Activated CD4-positive, alpha-beta memory T cell treated with anti-CD3 and anti-CD28 coated beads for 36 hours (primary cell): ENCODE results near the gene BTF3L4. TPM values are rescaled to one million over a fixed set of nuclear protein-coding genes. Genes with fewer than 3 reads are reported as not detected.
"Not testable (repeated sequence)": the region's sequence is repeated elsewhere in the genome, so short reads cannot be mapped to it uniquely, and the experiment has no call there.

Experiments
- CTCF ChIA-PET: fragments of 350-600 bp; sonication (Branson Sonifier 250); formaldehyde crosslinking; loops from one replicate; lab custom pipeline; 2021; ENCODE audit warnings: antibody characterized with exemption, inconsistent platforms; lab: Charles Lee
- POLR2A ChIA-PET: fragments of 350-600 bp; sonication (Branson Sonifier 250); formaldehyde crosslinking; loops from one replicate; lab custom pipeline; 2021; ENCODE audit warnings: antibody characterized with exemption; lab: Charles Lee
- DNase-seq: peaks from one replicate; pipeline ENCODE4 v3.0.0-alpha.2; 2020
- H3K27ac Mint-ChIP-seq: one replicate; pipeline ENCODE4 v1.8.0; 2021; ENCODE audit warnings: mixed read lengths
- H3K27me3 Mint-ChIP-seq: one replicate; pipeline ENCODE4 v1.8.0; 2021; ENCODE audit warnings: mixed read lengths
- H3K36me3 Mint-ChIP-seq: one replicate; pipeline ENCODE4 v1.8.0; 2021; ENCODE audit warnings: mixed read lengths
- H3K4me1 Mint-ChIP-seq: one replicate; pipeline ENCODE4 v1.8.0; 2021; ENCODE audit warnings: low read depth, mixed read lengths
- H3K4me3 Mint-ChIP-seq: one replicate; pipeline ENCODE4 v1.8.0; 2021; ENCODE audit warnings: mild to moderate bottlenecking, mixed read lengths
- H3K9me3 Mint-ChIP-seq: one replicate; pipeline ENCODE4 v1.8.0; 2021; ENCODE audit warnings: mixed read lengths
- intact Hi-C: fragments of 100-400 bp; cut with micrococcal nuclease; formaldehyde crosslinking; loops from one replicate; pipeline ENCODE4 v1.15.1; 2023
- total RNA-seq, 2 experiments: library from RNA; stranded (reverse); gene quantifications; one replicate each; pipeline ENCODE4 v1.2.3, GENCODE V29; 2021

BTF3L4 gene
- total RNA-seq, 2 experiments from 2014 or later = 32.5 to 35.2 TPM

DNA sequence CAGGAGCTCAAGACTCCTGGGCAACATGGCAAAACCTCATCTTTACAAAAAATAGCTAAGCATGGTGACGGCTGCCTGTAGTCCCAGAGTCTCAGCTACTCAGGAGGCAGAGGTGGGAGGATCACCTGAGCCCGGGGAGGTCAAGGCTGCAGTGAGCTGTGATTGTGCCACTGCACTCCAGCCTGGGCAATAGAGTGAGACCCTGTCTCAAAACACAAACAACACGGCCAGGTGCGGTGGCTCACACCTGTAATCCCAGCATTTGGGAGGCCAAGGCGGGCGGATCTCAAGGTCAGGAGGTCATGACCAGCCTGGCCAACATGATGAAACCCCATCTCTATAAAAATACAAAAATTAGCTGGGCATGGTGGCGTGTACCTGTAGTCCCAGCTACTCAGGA lies 38.2 kb downstream of the BTF3L4 start:
- CTCF ChIA-PET, H3K4me3 Mint-ChIP-seq, intact Hi-C loops, H3K27ac Mint-ChIP-seq, POLR2A ChIA-PET, H3K27me3 Mint-ChIP-seq, H3K4me1 Mint-ChIP-seq, DNase-seq, H3K9me3 Mint-ChIP-seq: not testable (repeated sequence)
- H3K36me3 Mint-ChIP-seq = peaks cover 15% of the 10 kb centered on the region

DNA sequence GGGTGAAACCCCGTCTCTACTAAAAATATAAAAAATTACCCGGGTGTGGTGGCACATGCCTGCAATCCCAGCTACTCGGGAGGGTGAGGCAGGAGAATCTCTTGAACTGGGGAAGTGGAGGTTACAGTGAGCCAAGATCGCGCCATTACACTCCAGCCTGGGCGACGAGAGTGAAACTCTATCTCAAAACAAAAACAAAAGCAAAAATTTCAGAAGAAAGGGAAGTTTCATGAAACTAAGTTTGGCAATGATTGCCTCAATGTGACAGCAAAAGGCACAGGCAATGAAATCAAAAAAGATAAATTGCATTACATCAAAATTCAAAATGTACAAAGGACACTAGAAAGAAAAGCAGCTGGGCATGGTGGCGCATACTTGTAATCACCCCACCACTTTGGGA lies 40.1 kb downstream of the BTF3L4 start:
- no peak for DNase-seq
- POLR2A ChIA-PET = no interaction called here
- H3K4me1 Mint-ChIP-seq = no peaks in the 10 kb centered on the region
- no peaks in the 10 kb centered on the region for H3K27me3 Mint-ChIP-seq
- CTCF ChIA-PET = no interaction called here
- no peaks in the 10 kb centered on the region for H3K9me3 Mint-ChIP-seq
- no peak overlapping the region for H3K27ac Mint-ChIP-seq
- peaks cover 5% of the 10 kb centered on the region for H3K36me3 Mint-ChIP-seq
- intact Hi-C loops = no loop called here
- H3K4me3 Mint-ChIP-seq = no peak overlapping the region

DNA sequence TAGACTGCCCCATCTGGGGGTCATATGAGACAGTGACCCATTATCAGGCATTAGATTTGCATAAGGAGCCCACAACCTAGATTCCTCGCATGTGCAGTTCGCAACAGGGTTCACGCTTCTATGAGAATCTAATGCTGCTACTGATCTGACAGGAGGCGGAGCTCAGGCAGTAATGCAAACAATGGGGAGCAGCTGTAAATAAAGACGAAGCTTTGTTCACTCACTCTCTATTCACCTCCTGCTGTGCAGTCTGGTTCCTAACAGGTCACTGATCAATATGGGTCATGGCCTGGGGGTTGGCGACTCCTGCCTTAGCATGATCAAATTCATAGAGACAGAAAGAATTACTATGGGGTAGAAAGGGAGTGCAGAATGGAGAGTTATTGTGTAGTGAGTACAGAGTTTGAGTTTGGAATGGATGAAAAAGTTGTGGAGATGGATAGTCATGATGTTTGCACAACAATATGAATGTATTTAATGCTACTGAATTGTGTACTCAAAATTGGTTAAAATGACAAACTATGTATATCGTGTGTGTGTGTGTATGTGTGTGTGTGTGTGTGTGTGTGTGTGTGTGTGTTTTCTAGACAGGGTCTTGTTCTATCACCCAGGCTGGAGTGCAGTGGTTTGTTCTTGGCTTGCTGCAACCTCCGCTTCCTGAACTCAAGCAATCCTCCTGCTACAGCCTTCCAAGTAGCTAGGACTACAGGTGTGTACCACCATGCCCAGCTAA lies 42.2 kb downstream of the BTF3L4 start:
- H3K27me3 Mint-ChIP-seq = no peaks in the 10 kb centered on the region

DNA sequence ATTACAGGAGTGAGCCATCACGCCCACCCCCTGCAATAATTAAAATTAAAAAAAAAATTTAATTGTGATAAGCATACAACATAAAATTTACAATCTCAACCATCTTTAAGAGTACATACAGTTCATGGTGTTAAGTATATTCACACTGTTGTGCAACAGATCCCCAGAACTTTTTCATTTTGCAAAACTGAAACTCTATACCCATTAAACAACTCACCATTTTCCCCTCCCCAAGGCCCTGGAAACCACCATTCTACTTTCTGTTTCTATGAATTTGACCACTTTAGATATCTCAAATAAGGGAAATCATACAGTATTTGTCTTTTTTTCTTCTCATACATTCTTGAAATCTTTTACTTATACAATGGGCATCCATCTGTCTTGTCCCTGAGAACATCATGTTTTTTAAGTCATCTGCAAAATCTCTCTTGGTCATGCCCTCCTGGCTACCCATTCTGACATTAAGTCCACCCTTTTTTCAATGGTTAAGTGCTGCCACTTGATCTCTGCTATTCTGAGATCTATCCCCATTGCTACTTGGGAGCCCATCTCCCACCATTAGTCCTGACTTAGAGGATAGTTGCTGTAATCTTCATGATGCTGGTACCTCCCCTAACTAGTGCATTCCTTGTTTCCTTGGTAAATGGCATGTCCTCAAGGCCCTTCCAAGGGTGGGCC lies 46.4 kb downstream of the BTF3L4 start:
- ChIA-PET CTCF (no interaction called here), POLR2A (no interaction called here)
- intact Hi-C loops = no loop called here
- H3K4me3 Mint-ChIP-seq = no peak overlapping the region
- H3K9me3 Mint-ChIP-seq = no peaks in the 10 kb centered on the region
- DNase-seq = no peak
- H3K27me3 Mint-ChIP-seq = no peaks in the 10 kb centered on the region
- H3K4me1 Mint-ChIP-seq = peaks cover 6% of the 10 kb centered on the region
- H3K27ac Mint-ChIP-seq = no peak overlapping the region
- H3K36me3 Mint-ChIP-seq = no peaks in the 10 kb centered on the region

More for the DNA sequence above, 42.2 kb downstream of the BTF3L4 start:
- ChIA-PET CTCF (no interaction called here), POLR2A (no interaction called here)
- H3K4me1 Mint-ChIP-seq = peaks cover 6% of the 10 kb centered on the region
- intact Hi-C loops = no loop called here
- H3K36me3 Mint-ChIP-seq = peaks cover 1% of the 10 kb centered on the region
- no peak for DNase-seq
- H3K27ac Mint-ChIP-seq = no peak overlapping the region
- H3K9me3 Mint-ChIP-seq = no peaks in the 10 kb centered on the region
- H3K4me3 Mint-ChIP-seq = no peak overlapping the region

DNA sequence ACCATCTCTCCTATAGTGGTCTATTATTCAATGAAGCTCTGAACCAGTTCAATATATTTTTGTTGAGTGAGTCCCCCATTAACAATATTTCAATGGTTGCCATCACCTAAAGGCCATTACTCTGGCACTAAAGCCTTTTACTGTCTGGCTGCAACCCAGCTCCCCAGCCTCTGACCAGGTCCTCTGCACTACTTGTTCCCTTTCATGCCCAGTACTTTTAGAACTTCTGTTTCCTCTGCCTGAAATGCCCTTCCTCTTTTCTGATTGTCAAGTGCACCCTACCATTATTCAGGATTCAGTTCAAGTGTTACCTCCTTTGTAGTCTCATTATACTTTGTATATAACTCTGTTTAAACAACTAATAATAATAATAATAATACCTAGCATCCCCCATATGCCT lies 55.4 kb downstream of the BTF3L4 start:
- H3K27ac Mint-ChIP-seq = no peak overlapping the region
- no peak for DNase-seq
- no peaks in the 10 kb centered on the region for H3K4me1 Mint-ChIP-seq
- intact Hi-C loops = no loop called here
- H3K4me3 Mint-ChIP-seq = no peak overlapping the region
- H3K36me3 Mint-ChIP-seq = no peaks in the 10 kb centered on the region
- POLR2A ChIA-PET = no interaction called here
- H3K9me3 Mint-ChIP-seq = no peaks in the 10 kb centered on the region
- CTCF ChIA-PET = interaction anchor here (0.8 kb wide), 1 partner anchor 257 kb away, joined by 3 read pairs; no protein-coding TSS in a partner anchor
- no peaks in the 10 kb centered on the region for H3K27me3 Mint-ChIP-seq

DNA sequence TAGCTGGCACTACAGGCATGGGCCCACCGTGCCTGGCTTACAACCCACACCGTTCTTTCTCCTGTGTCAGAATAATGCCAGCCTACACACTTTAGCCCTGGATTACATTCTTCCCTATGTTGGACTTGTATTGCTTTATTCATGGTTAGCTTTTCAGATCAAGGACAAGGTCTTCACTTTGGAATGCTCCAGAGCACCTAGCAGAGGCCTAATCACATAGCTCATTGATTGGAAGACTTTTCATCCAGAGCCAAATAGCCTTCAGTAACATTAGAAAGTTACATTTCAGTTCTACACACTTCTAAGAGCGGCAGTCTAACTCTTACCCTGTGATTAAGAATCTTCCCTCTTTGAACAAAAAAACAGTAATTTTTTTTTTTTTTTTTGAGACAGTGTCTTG lies 56.4 kb downstream of the BTF3L4 start:
- Mint-ChIP-seq H3K27ac (no peak overlapping the region), H3K4me1 (no peaks in the 10 kb centered on the region), H3K4me3 (no peak overlapping the region), H3K9me3 (no peaks in the 10 kb centered on the region), H3K36me3 (no peaks in the 10 kb centered on the region), H3K27me3 (no peaks in the 10 kb centered on the region)
- POLR2A ChIA-PET = no interaction called here
- DNase-seq = no peak
- CTCF ChIA-PET = interaction anchor here (1.0 kb wide), 1 partner anchor 206 kb away, joined by 3 read pairs; no protein-coding TSS in a partner anchor
- intact Hi-C loops = no loop called here

DNA sequence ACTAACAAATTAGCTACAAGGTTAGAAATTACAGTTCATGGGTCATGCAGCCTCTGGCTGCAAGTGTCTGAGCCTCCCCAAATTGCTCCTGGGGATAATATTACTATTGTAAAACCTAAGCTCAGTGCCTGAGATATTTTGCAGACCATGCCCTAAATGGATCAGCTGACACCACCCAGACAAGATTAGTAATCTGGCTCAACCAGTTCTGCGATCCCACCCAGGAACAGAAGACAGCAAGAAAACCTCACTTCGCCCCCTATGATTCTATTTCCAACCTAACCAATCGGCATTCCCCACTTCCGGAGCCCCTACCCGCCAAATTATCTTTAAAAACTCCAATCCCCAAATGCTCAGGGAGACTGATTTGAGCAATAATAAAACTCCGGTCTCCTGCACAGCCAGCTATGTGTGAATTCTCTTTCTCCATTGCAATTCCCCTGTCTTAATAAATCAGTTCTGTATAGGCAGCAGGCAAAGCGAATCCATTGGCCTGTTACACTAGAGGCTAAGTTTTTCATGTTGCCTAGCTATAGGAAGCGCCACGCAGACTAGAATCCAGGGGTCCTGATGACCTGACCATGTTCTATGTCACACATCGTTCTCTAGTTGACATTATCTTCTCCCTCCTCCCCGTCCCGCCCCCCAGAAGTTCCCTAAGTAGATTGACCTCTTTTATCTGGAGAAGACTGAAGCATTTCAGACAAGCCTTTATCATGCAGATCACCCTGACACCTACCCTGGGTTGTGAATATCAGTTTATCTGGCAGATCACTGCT lies 63.4 kb downstream of the BTF3L4 start:
- no peaks in the 10 kb centered on the region for H3K9me3 Mint-ChIP-seq

DNA sequence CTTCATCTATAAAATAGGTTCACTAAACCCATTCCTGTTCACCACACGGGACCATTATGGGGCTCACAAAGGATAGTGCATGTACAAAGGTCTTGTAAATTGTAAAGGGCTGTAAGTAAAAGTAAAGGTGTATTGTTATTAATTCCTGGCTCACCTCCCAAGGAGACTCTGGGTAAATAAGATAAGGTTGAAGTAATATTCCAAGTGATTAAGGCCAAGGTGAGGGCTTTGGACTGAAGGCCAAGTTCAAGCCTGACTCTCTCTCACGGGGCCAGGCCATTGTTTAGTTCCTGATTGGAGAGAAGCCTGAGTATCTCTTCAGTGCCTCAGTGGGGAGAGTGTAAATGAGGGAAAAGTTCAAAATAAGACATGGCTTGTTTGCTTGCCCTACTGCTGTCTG lies 66.3 kb downstream of the BTF3L4 start:
- H3K4me3 Mint-ChIP-seq = no peak overlapping the region
- H3K36me3 Mint-ChIP-seq = no peaks in the 10 kb centered on the region
- no peaks in the 10 kb centered on the region for H3K9me3 Mint-ChIP-seq
- POLR2A ChIA-PET = no interaction called here
- no peak for DNase-seq
- peaks cover 4% of the 10 kb centered on the region for H3K4me1 Mint-ChIP-seq
- CTCF ChIA-PET = no interaction called here
- intact Hi-C loops = no loop called here
- peaks cover 3% of the 10 kb centered on the region for H3K27me3 Mint-ChIP-seq
- H3K27ac Mint-ChIP-seq = no peak overlapping the region

More for the DNA sequence above, 63.4 kb downstream of the BTF3L4 start:
- intact Hi-C loops = no loop called here
- ChIA-PET POLR2A (no interaction called here), CTCF (no interaction called here)
- Mint-ChIP-seq H3K27me3 (no peaks in the 10 kb centered on the region), H3K36me3 (no peaks in the 10 kb centered on the region), H3K4me1 (no peaks in the 10 kb centered on the region), H3K27ac (no peak overlapping the region), H3K4me3 (no peak overlapping the region)
- DNase-seq = no peak

DNA sequence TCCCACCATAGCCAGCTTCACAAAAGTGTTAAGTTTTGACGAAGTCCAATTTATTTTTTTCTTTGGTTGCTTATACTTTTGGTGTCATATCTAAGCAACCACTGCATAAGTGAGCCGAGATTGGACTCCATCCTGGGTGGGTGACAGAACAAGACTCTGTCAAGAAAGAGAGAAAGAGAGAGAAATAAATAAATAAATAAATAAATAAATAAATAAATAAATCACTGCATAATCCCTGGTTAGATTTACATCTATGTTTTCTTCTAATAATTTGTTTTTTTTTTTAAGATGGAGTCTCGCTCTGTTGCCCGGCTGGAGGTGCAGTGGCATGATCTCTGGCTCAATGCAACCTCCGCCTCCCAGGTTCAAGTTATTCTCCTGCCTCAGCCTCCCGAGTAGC lies 67.5 kb downstream of the BTF3L4 start:
- Mint-ChIP-seq H3K27me3 (peaks cover 3% of the 10 kb centered on the region), H3K4me1 (peaks cover 4% of the 10 kb centered on the region), H3K27ac (no peak overlapping the region), H3K9me3 (no peaks in the 10 kb centered on the region), H3K36me3 (no peaks in the 10 kb centered on the region), H3K4me3 (no peak overlapping the region)
- intact Hi-C loops = no loop called here
- ChIA-PET POLR2A (no interaction called here), CTCF (interaction anchor here (0.6 kb wide), 1 partner anchor 173 kb away, joined by 3 read pairs; no protein-coding TSS in a partner anchor)
- DNase-seq = no peak

DNA sequence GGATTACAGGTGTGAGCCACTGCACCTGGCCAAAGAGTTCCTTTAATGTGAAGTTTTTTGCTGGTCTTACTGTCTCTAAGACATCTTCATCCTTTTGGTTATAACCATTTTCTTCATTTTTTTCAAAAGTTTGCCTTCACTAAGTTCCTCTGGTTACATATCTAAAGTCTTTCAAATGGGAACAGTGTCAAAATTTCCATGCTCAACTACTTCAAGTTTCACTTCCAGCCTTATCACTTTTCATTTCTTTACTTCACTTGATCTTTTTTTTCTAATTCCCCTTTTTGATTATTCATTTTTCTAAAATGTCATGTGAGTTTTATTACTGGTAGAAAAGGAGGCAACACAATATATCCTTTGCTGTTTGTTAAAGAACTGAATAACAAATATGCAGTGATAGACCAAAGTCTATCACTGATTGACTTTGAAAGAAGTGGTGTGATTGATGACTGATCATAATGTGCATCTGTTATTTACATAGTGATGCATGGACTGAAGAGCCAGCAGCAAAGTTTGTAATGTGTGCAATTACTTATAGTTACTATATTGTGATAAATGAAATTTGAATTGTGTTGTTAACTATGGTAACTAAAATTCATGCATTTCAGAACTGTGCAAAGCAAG lies 69.8 kb downstream of the BTF3L4 start:
- H3K4me3 Mint-ChIP-seq = no peak overlapping the region
- POLR2A ChIA-PET = no interaction called here
- CTCF ChIA-PET = interaction anchor here (1.2 to 3.1 kb wide), 4 partner anchors 14 to 279 kb away, joined by 3 to 25 read pairs (median 6); partner anchors contain the start of genes ORC1 and PRPF38A
- DNase-seq = no peak
- peaks cover 7% of the 10 kb centered on the region for H3K27me3 Mint-ChIP-seq
- H3K36me3 Mint-ChIP-seq = no peaks in the 10 kb centered on the region
- intact Hi-C loops = loop anchor here (5.0 kb wide), 1 partner anchor 236 kb away; no protein-coding TSS in a partner anchor
- no peak overlapping the region for H3K27ac Mint-ChIP-seq
- H3K9me3 Mint-ChIP-seq = no peaks in the 10 kb centered on the region
- H3K4me1 Mint-ChIP-seq = peaks cover 4% of the 10 kb centered on the region

DNA sequence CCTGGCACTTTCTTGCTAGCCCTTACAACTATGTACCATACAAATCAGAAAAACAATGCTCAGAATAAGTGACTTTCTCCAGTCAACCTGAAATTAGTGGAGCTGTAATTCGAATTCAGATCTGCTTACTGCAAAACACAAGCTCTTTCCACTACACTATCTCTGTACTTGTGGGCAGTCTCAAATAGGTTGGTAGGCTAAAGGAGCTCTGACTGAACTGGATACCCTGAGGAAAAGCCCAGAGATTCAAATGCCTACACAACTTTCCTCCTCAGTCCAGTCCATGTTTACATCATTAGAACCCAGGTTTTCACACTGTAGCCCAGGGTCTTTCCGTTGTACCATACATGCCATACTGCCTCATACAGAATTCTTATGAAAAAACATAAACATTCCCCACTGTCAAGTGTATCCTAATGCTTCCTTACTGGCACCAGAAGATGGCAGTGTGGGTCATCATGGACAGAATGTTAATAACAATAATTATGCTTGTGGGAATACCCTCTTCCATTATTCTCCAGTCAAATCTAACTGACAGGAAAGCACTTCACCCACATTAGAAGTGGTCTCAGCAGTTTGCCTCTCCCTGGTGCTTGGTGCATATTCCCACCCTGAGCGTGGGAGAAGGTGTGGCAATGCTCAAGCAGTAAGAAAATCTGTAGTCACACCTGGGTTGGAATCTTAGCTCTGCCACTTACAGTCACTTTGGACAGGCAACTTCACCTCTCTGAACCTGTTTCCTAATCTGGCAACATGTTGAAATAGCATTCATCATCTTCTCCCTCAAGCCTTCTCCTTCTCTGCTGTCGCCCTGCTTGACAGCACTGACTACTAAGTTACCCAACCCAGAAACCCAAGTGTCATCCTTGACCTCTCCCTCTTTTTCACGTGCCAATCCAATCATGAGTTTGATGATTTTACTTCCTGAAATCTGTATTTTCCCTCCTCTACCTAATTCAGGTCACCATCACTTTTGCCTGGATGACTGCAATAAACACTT lies 71.4 kb downstream of the BTF3L4 start:
- peak; percentile 20 for DNase-seq
- peaks cover 4% of the 10 kb centered on the region for H3K4me1 Mint-ChIP-seq
- H3K27ac Mint-ChIP-seq = no peak overlapping the region
- peaks cover 7% of the 10 kb centered on the region for H3K27me3 Mint-ChIP-seq
- intact Hi-C loops = loop anchor here (1.0 to 5.0 kb wide), 3 partner anchors 169 to 559 kb away; no protein-coding TSS in a partner anchor
- POLR2A ChIA-PET = no interaction called here
- H3K9me3 Mint-ChIP-seq = no peaks in the 10 kb centered on the region
- CTCF ChIA-PET = interaction anchor here (0.6 to 3.1 kb wide), 13 partner anchors 12 to 558 kb away, joined by 3 to 25 read pairs (median 4); partner anchors contain the start of genes ORC1, PRPF38A and ZFYVE9
- H3K4me3 Mint-ChIP-seq = no peak overlapping the region
- no peaks in the 10 kb centered on the region for H3K36me3 Mint-ChIP-seq
